Islet precursor cell (in vitro differentiated cells): Measurements from ENCODE around the gene SFTPA2.
"Not testable (repeated sequence)": the region's sequence is repeated elsewhere in the genome, so short reads cannot be mapped to it uniquely, and the experiment has no call there.

Source experiments
- DNase-seq: peaks from one replicate; pipeline ENCODE4 v3.0.0-alpha.2; 2018

Gene SFTPA2

GRCh38 chr10:79556961-79557360, 3.2 kb downstream of the SFTPA2 start:
- DNase-seq = not testable (repeated sequence)

- no peak for DNase-seq
Measured at GRCh38 chr10:79555354-79556309, 4.6 kb downstream of the SFTPA2 start.

GRCh38 chr10:79552143-79552542, 8.1 kb downstream of the SFTPA2 start:
- DNase-seq = no peak

GRCh38 chr10:79547973-79548372, 12.2 kb downstream of the SFTPA2 start:
- no peak for DNase-seq

- DNase-seq = not testable (repeated sequence)
Measured at GRCh38 chr10:79547128-79547527, 13.1 kb downstream of the SFTPA2 start.

- DNase-seq = not testable (repeated sequence)
Measured at GRCh38 chr10:79544926-79545659, 15.1 kb downstream of the SFTPA2 start.

GRCh38 chr10:79544408-79544807, 15.8 kb downstream of the SFTPA2 start:
- not testable (repeated sequence) for DNase-seq

GRCh38 chr10:79542626-79543025, 17.6 kb downstream of the SFTPA2 start:
- DNase-seq = no peak

GRCh38 chr10:79540930-79541329, 19.3 kb downstream of the SFTPA2 start:
- not testable (repeated sequence) for DNase-seq

GRCh38 chr10:79538311-79538710, 21.9 kb downstream of the SFTPA2 start:
- not testable (repeated sequence) for DNase-seq

GRCh38 chr10:79533903-79534175, 26.4 kb downstream of the SFTPA2 start:
- not testable (repeated sequence) for DNase-seq

GRCh38 chr10:79533142-79533902, 26.9 kb downstream of the SFTPA2 start:
- not testable (repeated sequence) for DNase-seq

- not testable (repeated sequence) for DNase-seq
Measured at GRCh38 chr10:79528261-79528660, 31.9 kb downstream of the SFTPA2 start.

- not testable (repeated sequence) for DNase-seq
Measured at GRCh38 chr10:79525049-79525710, 35.0 kb downstream of the SFTPA2 start.

- not testable (repeated sequence) for DNase-seq
Measured at GRCh38 chr10:79523157-79523853, 36.9 kb downstream of the SFTPA2 start.

- DNase-seq = not testable (repeated sequence)
Measured at GRCh38 chr10:79522464-79522863, 37.7 kb downstream of the SFTPA2 start.

GRCh38 chr10:79521751-79522150, 38.5 kb downstream of the SFTPA2 start:
- not testable (repeated sequence) for DNase-seq

GRCh38 chr10:79517567-79517966, 42.6 kb downstream of the SFTPA2 start:
- DNase-seq = not testable (repeated sequence)

GRCh38 chr10:79516532-79517205, 43.5 kb downstream of the SFTPA2 start:
- DNase-seq = not testable (repeated sequence)

GRCh38 chr10:79511891-79512583, 48.2 kb downstream of the SFTPA2 start, which contains the start of gene EIF5AL1:
Gene EIF5AL1 (plus strand): TSS chr10:79512533. CDS start chr10:79512650, 117 bp downstream.
- peak; percentile 69 for DNase-seq
